NCI-H460 (cell line): ENCODE results near the gene SLC12A7. TPM values are rescaled to one million over a fixed set of nuclear protein-coding genes. Genes with fewer than 3 reads are reported as not detected.
"Not testable (repeated sequence)": the region's sequence is repeated elsewhere in the genome, so short reads cannot be mapped to it uniquely, and the experiment has no call there.

Experiments
- DNase-seq: peaks from one replicate; pipeline ENCODE4 v3.0.0-alpha.2; 2016; ENCODE audit warnings: low read depth; ENCODE audit errors: extremely low read depth
- total RNA-seq: library from RNA; depleted of rRNA; stranded (reverse); fragments of >200 nt; shearing (Covaris generic); gene quantifications from 2 replicates; pipeline ENCODE4 v1.2.3, GENCODE V29; 2014

The SLC12A7 gene
- total RNA-seq, 1 experiment from 2014 or later: 9.0 TPM

DNA sequence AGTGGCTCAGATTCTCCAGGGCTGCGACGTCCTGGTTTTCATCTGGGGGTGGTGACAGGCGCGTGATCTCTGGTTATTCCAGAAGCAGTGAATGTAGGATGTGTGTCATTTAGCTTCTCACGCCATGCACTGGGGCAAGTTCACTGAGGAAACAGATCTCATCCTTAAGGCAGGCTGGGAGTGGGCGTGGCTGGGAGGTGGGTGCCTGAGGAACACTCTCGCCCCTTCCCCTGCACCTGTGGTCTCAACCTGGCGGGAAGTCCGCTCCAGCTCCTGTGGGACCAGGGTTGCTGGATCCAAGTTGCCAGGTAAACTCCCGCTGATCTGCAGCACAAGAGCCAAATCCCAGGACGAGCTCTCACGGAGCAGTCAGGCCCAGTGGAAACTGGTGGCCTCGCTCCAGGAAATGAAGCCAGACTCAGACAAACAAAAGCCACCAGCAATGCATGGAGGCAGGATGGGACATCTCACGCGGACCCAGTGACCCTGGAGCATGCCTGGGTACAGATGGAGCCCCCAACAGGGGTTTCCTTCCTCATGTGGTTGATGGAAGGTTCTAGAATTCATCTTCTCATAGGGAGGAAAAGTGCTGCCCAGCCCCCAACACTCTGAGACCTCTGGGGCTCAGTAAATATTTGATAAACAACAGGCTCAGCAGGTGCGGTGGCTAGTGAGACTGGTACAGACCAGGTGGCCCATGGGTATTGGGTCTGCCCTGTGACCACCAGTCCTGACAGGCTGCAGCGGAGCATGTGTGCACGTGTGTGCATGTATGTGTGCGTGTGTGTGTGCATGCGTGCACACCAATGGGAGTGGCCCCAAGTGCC is 16.3 kb upstream of the SLC12A7 start:
- no peak for DNase-seq

- DNase-seq: not testable (repeated sequence)
These were observed 13.8 kb upstream of the SLC12A7 start for GRCh38 chr5:1125695-1126094.

DNA sequence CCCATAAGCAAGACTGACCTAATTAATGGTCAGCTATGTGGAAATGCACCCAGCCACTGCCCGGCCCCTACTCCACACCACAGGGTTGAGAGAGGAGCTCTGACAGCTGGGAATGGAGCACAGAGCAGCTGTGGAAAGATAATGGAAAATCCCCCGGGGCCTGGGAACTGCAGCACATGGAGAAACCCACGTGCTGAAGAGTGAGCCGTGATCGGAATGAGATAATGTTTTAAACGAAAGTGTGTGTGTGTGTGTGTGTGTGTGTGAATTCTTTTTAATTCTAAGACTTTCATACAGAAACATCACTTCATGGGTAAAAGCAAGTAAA is 13.1 kb upstream of the SLC12A7 start:
- DNase-seq: no peak

- no peak for DNase-seq
These were observed 12.6 kb upstream of the SLC12A7 start for GRCh38 chr5:1124205-1125029.

DNA sequence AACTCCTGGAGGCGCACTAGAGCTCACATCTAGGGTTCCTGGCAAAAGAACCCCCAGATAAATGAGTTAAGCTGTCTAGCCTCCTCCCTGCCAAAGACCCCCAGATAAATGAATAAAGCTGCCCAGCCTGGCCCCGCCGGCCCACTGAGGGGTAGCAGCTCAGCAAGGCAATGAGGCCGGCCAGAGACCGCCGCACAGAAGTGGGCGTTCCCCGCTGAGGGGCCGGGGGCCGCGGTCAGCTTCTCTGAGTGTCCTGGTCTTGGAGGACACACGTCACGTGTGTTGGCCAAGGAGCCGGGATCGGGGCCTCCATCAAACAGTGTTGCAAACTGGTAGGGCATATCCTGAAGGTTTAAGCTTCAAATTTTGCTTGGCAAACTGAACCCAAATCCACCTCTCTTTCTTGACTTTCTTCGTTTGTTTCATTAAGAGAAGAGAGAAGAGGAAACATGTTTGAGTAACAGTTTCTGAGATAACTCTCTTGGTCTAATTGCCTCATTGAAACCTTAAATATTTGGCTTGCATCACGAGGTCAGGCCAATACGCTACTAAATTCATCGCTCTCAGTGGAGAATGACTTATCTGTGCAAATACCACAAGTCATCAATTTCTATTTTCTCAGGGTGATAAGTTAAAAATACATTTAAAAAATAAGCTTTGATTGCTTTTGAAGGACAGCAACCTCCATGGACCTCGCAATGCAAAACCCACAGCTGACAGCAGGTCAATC is 11.7 kb upstream of the SLC12A7 start:
- DNase-seq: no peak

GRCh38 chr5:1122511-1123294 is 10.8 kb upstream of the SLC12A7 start:
- no peak for DNase-seq

DNA sequence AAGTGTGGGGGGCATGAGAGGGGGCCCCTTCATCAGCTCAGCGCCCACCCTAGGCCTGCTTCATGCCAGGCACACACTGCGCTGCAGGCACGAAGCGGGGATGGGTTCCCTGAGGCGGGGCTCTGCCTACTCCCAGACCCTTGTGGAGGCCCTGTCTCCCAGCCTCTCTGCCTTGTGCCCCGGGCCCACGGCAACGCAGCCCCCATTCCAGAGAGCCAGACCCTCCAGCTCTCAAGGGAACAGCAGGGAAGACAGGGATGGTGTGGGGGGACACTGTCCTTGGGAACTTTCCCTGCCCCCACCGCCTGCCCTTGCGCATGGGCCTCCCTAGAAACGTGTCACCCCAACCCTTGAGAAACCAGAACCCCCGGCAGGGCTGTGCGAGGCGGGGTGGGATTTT is 10.0 kb upstream of the SLC12A7 start:
- DNase-seq: no peak

- no peak for DNase-seq
These were observed 9.2 kb upstream of the SLC12A7 start for GRCh38 chr5:1121044-1121443.

DNA sequence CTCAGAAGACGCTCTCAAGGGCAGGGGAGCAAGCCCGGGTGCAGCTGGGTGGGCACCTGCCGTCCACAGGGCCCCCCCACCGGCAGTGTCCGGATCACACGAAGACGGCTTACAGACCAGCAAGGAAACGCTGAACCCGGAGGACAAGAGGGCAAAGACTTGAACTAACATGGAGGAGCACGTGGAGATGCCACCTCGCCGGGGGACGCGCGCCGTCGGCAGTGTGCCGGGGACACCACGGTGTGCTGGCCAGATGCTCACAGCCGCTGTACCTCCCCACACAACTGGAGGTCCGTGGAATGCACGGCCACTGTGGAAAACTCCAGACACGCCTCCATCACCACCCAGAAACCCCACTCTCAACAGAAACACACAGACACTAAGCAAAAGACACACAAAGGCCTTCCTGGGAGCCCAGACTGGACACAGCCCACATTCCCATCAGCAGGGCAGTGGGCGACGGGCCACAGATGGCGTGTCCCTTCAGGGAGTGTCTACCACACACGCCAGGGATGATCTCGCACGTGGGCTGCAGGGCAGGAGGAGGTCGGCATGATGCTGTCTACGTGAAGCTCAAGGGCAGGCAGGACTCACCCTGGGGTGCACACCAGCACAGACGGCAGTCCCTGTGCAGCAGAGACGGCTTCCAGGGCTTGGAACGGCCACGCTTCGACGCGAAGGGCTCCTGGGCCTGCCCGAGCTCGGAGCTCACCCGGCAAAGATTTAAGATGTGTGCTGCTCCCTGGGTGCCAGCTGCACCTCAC is 8.6 kb upstream of the SLC12A7 start:
- no peak for DNase-seq

DNA sequence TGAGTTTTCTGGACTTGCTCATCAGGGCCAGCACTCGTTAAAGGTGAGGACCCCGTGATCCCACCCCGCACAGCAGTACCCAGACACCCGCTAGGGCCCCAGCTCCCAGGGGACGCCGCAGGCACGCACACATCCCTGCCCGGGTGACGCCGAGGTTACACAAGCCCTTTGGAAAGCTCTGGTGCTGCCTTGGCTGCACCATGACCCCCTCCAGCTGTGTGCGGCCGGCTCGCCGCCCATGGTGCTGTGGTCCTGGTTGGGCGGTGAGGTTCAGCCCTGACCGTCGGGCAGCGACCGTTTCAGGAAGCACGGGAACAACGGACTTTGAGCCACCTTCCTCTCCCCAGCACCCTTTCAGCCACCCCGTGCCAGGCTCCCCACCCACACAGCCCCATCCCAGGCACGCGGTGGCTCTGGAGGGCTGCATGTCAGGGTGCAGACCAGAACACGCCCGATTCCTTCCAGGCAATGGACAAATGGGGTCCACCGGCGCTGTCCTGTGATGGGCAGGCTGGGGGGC is 7.5 kb upstream of the SLC12A7 start:
- DNase-seq: no peak

GRCh38 chr5:1118738-1119137 is 6.9 kb upstream of the SLC12A7 start:
- no peak for DNase-seq

GRCh38 chr5:1118231-1118698 is 6.4 kb upstream of the SLC12A7 start:
- no peak for DNase-seq

GRCh38 chr5:1116977-1117376 is 5.1 kb upstream of the SLC12A7 start:
- DNase-seq: no peak

GRCh38 chr5:1116109-1116740 is 4.4 kb upstream of the SLC12A7 start:
- DNase-seq: no peak

GRCh38 chr5:1115123-1115815 is 3.4 kb upstream of the SLC12A7 start:
- DNase-seq: no peak

DNA sequence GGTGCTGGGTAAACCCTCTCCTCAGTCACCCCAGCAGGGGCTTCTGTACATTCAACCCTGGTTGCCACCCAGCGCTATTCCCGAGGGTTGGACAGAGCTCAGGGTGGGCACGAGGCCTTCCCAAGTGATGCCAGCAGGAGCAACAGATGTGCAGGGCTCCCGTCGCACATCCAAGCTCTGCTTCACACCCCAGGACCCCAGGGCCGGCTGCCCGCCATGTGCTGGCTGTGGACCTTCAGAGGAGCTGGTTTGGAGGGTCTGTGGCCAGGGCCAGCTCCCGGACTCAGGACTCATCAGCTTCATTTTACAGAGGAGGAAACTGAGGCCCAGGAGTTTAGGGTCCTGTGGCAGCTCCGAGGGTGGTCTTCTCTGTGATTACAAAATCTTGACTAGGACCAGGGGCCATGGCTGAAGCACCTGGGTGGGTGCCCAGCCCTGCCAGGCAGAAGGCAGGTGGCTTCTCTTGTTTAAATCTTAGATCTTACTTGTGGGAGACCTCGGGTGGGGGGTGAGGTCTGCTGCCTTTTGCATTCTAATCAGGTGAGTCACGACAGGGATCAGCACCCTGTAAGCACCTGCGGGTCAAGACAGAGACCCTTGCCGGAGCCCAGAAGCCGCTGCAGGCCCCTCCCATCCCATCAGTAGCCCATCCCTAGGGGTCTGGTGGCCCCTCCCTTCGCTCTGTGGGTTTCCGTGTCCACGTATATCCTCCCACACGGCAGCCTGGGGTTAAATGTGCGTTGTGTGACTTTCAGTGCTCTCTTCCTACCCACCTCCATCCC is 2.1 kb upstream of the SLC12A7 start:
- DNase-seq: no peak

- DNase-seq: no peak
These were observed 1.4 kb upstream of the SLC12A7 start for GRCh38 chr5:1113332-1113690.
